Breast epithelium (tissue), 3 donors: ENCODE data around the gene CIAPIN1.

ENCODE experiments used
- POLR2A ChIP-seq: fragments of 450-650 bp; IDR thresholded peaks from one replicate; pipeline ENCODE4 v1.6.1; 2016; ENCODE audit warnings: antibody characterized with exemption, mild to moderate bottlenecking, moderate library complexity
- POLR2AphosphoS5 ChIP-seq, 3 donors: sonication (generic); formaldehyde crosslinking; IDR thresholded peaks; one replicate each; pipeline ENCODE4 v1.6.1; 2017; ENCODE audit warnings: antibody characterized with exemption in 3 of 3
- TF ChIP-seq, protein P1 (sequence below), 3 donors: fragments of 450-650 bp; IDR thresholded peaks; one replicate each; pipeline ENCODE4 v1.5.1; 2016 to 2017; ENCODE audit warnings: antibody characterized with exemption in 3 of 3, mild to moderate bottlenecking in 3 of 3, moderate library complexity in 3 of 3

DNA sequence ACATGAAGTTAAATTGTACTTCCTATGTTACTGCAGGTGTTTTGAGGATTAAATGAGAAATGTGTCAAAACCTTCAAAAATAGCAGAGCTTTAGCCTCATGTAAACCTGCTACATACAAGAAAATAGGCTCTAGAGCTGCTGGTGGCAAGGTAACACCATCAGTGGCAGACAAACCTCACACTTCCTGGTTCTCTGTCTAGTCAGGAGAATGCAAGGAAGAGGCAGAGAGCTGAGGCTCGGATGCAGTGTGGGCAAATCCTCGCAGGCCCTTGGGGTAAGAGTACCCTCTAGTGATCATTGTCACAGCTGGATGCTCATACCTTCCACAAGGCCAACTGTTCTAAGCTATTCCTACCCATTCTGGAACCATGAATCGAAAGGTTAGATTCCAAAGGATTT, 14.2 kb downstream of the CIAPIN1 start:
- no peak for TF ChIP-seq POLR2AphosphoS5 (IDR thresholded peaks at IDR 0.05)
- no peak for TF ChIP-seq POLR2A
- TF ChIP-seq, protein P1, sequence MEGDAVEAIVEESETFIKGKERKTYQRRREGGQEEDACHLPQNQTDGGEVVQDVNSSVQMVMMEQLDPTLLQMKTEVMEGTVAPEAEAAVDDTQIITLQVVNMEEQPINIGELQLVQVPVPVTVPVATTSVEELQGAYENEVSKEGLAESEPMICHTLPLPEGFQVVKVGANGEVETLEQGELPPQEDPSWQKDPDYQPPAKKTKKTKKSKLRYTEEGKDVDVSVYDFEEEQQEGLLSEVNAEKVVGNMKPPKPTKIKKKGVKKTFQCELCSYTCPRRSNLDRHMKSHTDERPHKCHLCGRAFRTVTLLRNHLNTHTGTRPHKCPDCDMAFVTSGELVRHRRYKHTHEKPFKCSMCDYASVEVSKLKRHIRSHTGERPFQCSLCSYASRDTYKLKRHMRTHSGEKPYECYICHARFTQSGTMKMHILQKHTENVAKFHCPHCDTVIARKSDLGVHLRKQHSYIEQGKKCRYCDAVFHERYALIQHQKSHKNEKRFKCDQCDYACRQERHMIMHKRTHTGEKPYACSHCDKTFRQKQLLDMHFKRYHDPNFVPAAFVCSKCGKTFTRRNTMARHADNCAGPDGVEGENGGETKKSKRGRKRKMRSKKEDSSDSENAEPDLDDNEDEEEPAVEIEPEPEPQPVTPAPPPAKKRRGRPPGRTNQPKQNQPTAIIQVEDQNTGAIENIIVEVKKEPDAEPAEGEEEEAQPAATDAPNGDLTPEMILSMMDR (IDR thresholded peaks at IDR 0.05), result no peak
